ENCODE results near the gene LRRC1.

DNA sequence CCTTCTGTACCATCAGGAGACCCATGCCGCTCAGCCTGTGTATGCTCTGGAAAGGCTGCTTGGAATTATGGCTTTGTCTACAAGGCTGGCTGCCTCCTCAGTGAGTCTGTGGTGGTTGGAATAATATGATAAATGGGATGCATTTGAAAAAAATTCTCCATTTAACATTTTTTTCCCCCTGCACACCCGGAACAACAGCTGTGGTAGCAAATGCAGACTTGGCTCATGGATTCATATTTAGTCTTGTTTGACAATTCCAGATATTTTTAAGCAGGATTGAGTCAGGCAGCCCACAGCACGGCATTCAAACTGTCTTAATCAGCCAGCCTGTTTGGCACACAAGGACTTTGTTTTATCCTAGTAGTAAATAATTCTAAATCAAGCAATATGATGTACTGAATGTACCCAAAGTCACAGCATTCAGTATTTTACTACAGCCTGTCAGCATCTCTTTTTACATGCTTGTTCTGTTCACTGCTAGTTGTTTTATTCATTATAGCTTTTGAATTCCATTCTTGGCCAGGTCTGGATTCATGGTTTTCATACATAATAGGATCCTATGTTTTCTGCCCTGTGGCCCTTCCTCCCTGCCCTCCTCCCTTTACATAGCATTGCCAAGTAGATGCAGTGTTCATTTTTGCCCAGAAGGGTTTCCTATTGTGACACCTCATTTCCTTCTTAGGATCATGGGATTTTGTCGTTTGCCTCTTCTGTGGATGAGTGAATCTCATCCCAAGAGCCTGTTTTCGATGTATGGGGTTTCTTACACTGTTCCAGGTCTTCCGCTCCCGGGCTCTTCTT, 68.1 kb downstream of the LRRC1 start:
- TF ChIP-seq CTCF (IDR thresholded peaks at IDR 0.05; ENCODE audit: insufficient read depth, low read depth, low read length) (no peak), EZH2 (IDR thresholded peaks at IDR 0.05; ENCODE audit: insufficient read depth, low read length) (no peak)

Data from astrocyte (in vitro differentiated cells and primary cell).